ENCODE measurements around the gene ATG4C.
"Not testable (repeated sequence)": the region's sequence is repeated elsewhere in the genome, so short reads cannot be mapped to it uniquely, and the experiment has no call there.

DNA sequence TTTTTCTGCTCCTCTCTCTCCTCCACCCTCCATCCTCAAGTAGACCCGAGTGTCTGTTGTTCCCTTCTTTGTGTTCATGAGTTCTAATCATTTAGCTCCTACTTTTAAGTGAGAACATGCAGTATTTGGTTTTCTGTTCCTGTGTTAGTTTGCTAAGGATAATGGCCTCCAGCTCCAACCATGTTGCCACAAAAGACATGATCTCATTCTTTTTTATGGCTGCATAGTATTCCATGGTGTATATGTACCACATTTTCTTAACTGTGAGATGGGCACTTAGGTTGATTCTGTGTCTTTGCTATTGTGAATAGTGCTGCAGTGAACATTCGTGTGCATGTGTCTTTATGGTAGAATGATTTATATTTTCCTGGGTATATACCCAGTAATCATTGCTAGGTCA, 43.9 kb downstream of the ATG4C start:
- TF ChIP-seq ZNF548 (tag by site-specific recombination; IDR thresholded peaks at IDR 0.05); ZNF571 (tag by site-specific recombination; IDR thresholded peaks at IDR 0.05); ZNF785 (tag by site-specific recombination; IDR thresholded peaks at IDR 0.05); TRIM28 (IDR thresholded peaks at IDR 0.05; ENCODE audit: borderline replicate concordance, low read length); ZNF23 (tag by site-specific recombination; IDR thresholded peaks at IDR 0.05; ENCODE audit: borderline replicate concordance); YY1 (tag by site-specific recombination; IDR thresholded peaks at IDR 0.05); SP7 (tag by site-specific recombination; IDR thresholded peaks at IDR 0.05); ZFP41 (tag by site-specific recombination; IDR thresholded peaks at IDR 0.05; ENCODE audit: borderline replicate concordance); ZNF560 (tag by site-specific recombination; IDR thresholded peaks at IDR 0.05; ENCODE audit: borderline replicate concordance); GFI1B (tag by site-specific recombination; IDR thresholded peaks at IDR 0.05): not testable (repeated sequence)
- TF ChIP-seq, protein P1, sequence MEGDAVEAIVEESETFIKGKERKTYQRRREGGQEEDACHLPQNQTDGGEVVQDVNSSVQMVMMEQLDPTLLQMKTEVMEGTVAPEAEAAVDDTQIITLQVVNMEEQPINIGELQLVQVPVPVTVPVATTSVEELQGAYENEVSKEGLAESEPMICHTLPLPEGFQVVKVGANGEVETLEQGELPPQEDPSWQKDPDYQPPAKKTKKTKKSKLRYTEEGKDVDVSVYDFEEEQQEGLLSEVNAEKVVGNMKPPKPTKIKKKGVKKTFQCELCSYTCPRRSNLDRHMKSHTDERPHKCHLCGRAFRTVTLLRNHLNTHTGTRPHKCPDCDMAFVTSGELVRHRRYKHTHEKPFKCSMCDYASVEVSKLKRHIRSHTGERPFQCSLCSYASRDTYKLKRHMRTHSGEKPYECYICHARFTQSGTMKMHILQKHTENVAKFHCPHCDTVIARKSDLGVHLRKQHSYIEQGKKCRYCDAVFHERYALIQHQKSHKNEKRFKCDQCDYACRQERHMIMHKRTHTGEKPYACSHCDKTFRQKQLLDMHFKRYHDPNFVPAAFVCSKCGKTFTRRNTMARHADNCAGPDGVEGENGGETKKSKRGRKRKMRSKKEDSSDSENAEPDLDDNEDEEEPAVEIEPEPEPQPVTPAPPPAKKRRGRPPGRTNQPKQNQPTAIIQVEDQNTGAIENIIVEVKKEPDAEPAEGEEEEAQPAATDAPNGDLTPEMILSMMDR (tag by site-specific recombination; IDR thresholded peaks at IDR 0.05), result not testable (repeated sequence)
- TF ChIP-seq, protein P2, sequence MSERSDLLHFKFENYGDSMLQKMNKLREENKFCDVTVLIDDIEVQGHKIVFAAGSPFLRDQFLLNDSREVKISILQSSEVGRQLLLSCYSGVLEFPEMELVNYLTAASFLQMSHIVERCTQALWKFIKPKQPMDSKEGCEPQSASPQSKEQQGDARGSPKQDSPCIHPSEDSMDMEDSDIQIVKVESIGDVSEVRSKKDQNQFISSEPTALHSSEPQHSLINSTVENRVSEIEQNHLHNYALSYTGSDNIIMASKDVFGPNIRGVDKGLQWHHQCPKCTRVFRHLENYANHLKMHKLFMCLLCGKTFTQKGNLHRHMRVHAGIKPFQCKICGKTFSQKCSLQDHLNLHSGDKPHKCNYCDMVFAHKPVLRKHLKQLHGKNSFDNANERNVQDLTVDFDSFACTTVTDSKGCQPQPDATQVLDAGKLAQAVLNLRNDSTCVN (tag by site-specific recombination; optimal IDR thresholded peaks at IDR 0.05), result not testable (repeated sequence)
- TF ChIP-seq, protein P3, sequence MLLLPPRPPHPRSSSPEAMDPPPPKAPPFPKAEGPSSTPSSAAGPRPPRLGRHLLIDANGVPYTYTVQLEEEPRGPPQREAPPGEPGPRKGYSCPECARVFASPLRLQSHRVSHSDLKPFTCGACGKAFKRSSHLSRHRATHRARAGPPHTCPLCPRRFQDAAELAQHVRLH (tag by site-specific recombination; IDR thresholded peaks at IDR 0.05), result not testable (repeated sequence)
